NCI-H510A treated with DMSO at 0.1 percent for 48 hours (cell line): ENCODE results near the gene TAP2.

Experiments used
- DNase-seq: peaks from one replicate; lab custom pipeline; 2025; lab: John Stamatoyannopoulos, UW

TAP2 gene

GRCh38 chr6:32854376-32855178 is 16.0 kb upstream of the TAP2 start:
- DNase-seq, result no peak

- DNase-seq, result peak; percentile 90
These were observed 15.2 kb upstream of the TAP2 start, which contains the start of the genes PSMB9 and TAP1 for GRCh38 chr6:32853541-32854375. Gene PSMB9, plus strand, starts transcription at chr6:32854192. Its CDS starts 38 bp downstream, at chr6:32854230. Gene TAP1, minus strand, starts transcription at chr6:32853704. Its CDS starts 68 bp downstream, at chr6:32853636.

GRCh38 chr6:32852844-32853540 is 14.5 kb upstream of the TAP2 start:
- peak; percentile 58 for DNase-seq

GRCh38 chr6:32852018-32852843 is 13.7 kb upstream of the TAP2 start:
- no peak for DNase-seq

- no peak for DNase-seq
These were observed 12.5 kb upstream of the TAP2 start for GRCh38 chr6:32851025-32851424.

GRCh38 chr6:32849126-32849525 is 10.6 kb upstream of the TAP2 start:
- no peak for DNase-seq

GRCh38 chr6:32847795-32848194 is 9.3 kb upstream of the TAP2 start:
- no peak for DNase-seq

GRCh38 chr6:32847004-32847403 is 8.5 kb upstream of the TAP2 start:
- DNase-seq, result no peak

GRCh38 chr6:32845384-32845884 is 6.9 kb upstream of the TAP2 start:
- no peak for DNase-seq

GRCh38 chr6:32844839-32845383 is 6.4 kb upstream of the TAP2 start:
- DNase-seq, result no peak

GRCh38 chr6:32843979-32844838 is 5.7 kb upstream of the TAP2 start, which contains the start of gene PSMB8:
Gene PSMB8, minus strand, starts transcription at chr6:32844047. Its CDS starts 51 bp downstream, at chr6:32843996.
- DNase-seq, result peak; percentile 98

- peak; percentile 22 for DNase-seq
These were observed 4.9 kb upstream of the TAP2 start for GRCh38 chr6:32843331-32843978.

GRCh38 chr6:32842690-32843089 is 4.2 kb upstream of the TAP2 start:
- DNase-seq, result no peak

- no peak for DNase-seq
These were observed 3.6 kb upstream of the TAP2 start for GRCh38 chr6:32842021-32842650.

- DNase-seq, result no peak
These were observed 2.2 kb upstream of the TAP2 start for GRCh38 chr6:32840604-32841246.

GRCh38 chr6:32839356-32839755 is 817 bp upstream of the TAP2 start:
- DNase-seq, result no peak

GRCh38 chr6:32837651-32838113 is 857 bp downstream of the TAP2 start:
- DNase-seq, result no peak

- no peak for DNase-seq
These were observed 1.7 kb downstream of the TAP2 start for GRCh38 chr6:32836873-32837272.
